OCI-LY1 (cell line): ENCODE results near the gene ACSS1.

Experiments used
- H2AFZ ChIP-seq: fragments of 200-600 bp; sonication (generic), shearing (Covaris generic); 2 replicates; pipeline ENCODE4 v1.6.0; 2014; ENCODE audit warnings: antibody characterized with exemption, mild to moderate bottlenecking, low read length
- H3F3A ChIP-seq: fragments of 200-600 bp; sonication (generic), shearing (Covaris generic); 2 replicates; pipeline ENCODE4 v1.6.0; 2014; ENCODE audit warnings: mild to moderate bottlenecking, antibody characterized with exemption, low read length, moderate library complexity; ENCODE audit not compliant: insufficient read depth
- H3K27ac ChIP-seq: fragments of 200-600 bp; sonication (generic); 2 replicates; pipeline ENCODE4 v1.5.1; 2014; ENCODE audit warnings: low read length, mixed run types, mild to moderate bottlenecking, low read depth; ENCODE audit not compliant: poor library complexity, severe bottlenecking
- H3K27me3 ChIP-seq: fragments of 200-600 bp; sonication (generic); 2 replicates; pipeline ENCODE4 v1.6.0; 2014; ENCODE audit warnings: antibody characterized with exemption, mild to moderate bottlenecking, low read length, moderate library complexity; ENCODE audit not compliant: insufficient read depth
- H3K36me3 ChIP-seq: fragments of 200-600 bp; sonication (generic); 2 replicates; pipeline ENCODE4 v1.6.1; 2014; ENCODE audit warnings: mild to moderate bottlenecking, antibody characterized with exemption, low read length, moderate library complexity, mixed read lengths; ENCODE audit not compliant: insufficient read depth
- H3K4me1 ChIP-seq: fragments of 200-600 bp; sonication (generic); 2 replicates; pipeline ENCODE4 v1.5.1; 2014; ENCODE audit warnings: mild to moderate bottlenecking, low read length, moderate library complexity; ENCODE audit not compliant: insufficient read depth, severe bottlenecking
- H3K4me2 ChIP-seq: fragments of 200-600 bp; sonication (generic), shearing (Covaris generic); 2 replicates; pipeline ENCODE4 v1.6.1; 2014; ENCODE audit warnings: low read length
- H3K4me3 ChIP-seq: fragments of 200-600 bp; sonication (generic); 2 replicates; pipeline ENCODE4 v1.5.1; 2014; ENCODE audit warnings: low read length, low read depth, mild to moderate bottlenecking, mixed read lengths; ENCODE audit not compliant: poor library complexity, severe bottlenecking
- H3K79me2 ChIP-seq: fragments of 200-600 bp; shearing (Covaris generic); 2 replicates; pipeline ENCODE4 v1.6.1; 2016; ENCODE audit warnings: mixed run types, low read length, mixed read lengths; ENCODE audit not compliant: insufficient read depth
- H3K9ac ChIP-seq: fragments of 200-600 bp; sonication (generic), shearing (Covaris generic); 2 replicates; pipeline ENCODE4 v1.6.1; 2014; ENCODE audit warnings: mild to moderate bottlenecking, low read length, mixed read lengths
- H3K9me2 ChIP-seq: fragments of 200-600 bp; sonication (generic), shearing (Covaris generic); 2 replicates; pipeline ENCODE4 v1.6.1; 2014; ENCODE audit warnings: low read depth, mild to moderate bottlenecking, low read length, mixed read lengths
- H3K9me3 ChIP-seq: fragments of 200-600 bp; shearing (Covaris generic); 2 replicates; pipeline ENCODE4 v1.6.1; 2014; ENCODE audit warnings: low read length, mixed read lengths
- H4K20me1 ChIP-seq: fragments of 200-600 bp; sonication (generic), shearing (Covaris generic); 2 replicates; pipeline ENCODE4 v1.6.0; 2016; ENCODE audit warnings: mild to moderate bottlenecking, low read length; ENCODE audit not compliant: insufficient read depth
- CTCF ChIP-seq: fragments of 200-600 bp; sonication (generic), shearing (Covaris generic); IDR thresholded peaks from 2 replicates; pipeline ENCODE4 v1.5.1; 2017; ENCODE audit warnings: mild to moderate bottlenecking, antibody characterized with exemption, low read length, moderate library complexity, mixed read lengths
- EZH2 ChIP-seq: fragments of 200-600 bp; sonication (generic), shearing (Covaris generic); IDR thresholded peaks from 2 replicates; pipeline ENCODE4 v1.8.0; 2017; ENCODE audit warnings: borderline replicate concordance, mixed run types, mild to moderate bottlenecking, antibody characterized with exemption, low read length, moderate library complexity, mixed read lengths

The ACSS1 gene

GRCh38 chr20:25000268-25000801, 57.6 kb downstream of the ACSS1 start:
- H3K79me2 ChIP-seq: no peaks in the 10 kb centered on the region
- no peaks in the 10 kb centered on the region for H3K4me1 ChIP-seq
- H4K20me1 ChIP-seq: no peaks in the 10 kb centered on the region
- H3K9me2 ChIP-seq: no peaks in the 10 kb centered on the region
- no peak overlapping the region for H3K4me2 ChIP-seq
- no peak overlapping the region for H2AFZ ChIP-seq
- no peaks in the 10 kb centered on the region for H3K9me3 ChIP-seq
- H3K27me3 ChIP-seq: no peaks in the 10 kb centered on the region
- H3K27ac ChIP-seq: no peak overlapping the region
- no peak overlapping the region for H3K4me3 ChIP-seq
- no peak overlapping the region for H3K9ac ChIP-seq
- TF ChIP-seq CTCF: no peak
- TF ChIP-seq EZH2: no peak
- H3F3A ChIP-seq: no peaks in the 10 kb centered on the region
- H3K36me3 ChIP-seq: no peaks in the 10 kb centered on the region

- H3K4me1 ChIP-seq: peaks cover 6% of the 10 kb centered on the region
- H3K4me3 ChIP-seq: no peak overlapping the region
- H3K9me2 ChIP-seq: no peaks in the 10 kb centered on the region
- H3K4me2 ChIP-seq: no peak overlapping the region
- H3K27me3 ChIP-seq: no peaks in the 10 kb centered on the region
- no peaks in the 10 kb centered on the region for H4K20me1 ChIP-seq
- no peaks in the 10 kb centered on the region for H3F3A ChIP-seq
- H3K27ac ChIP-seq: no peak overlapping the region
- H2AFZ ChIP-seq: no peak overlapping the region
- H3K79me2 ChIP-seq: no peaks in the 10 kb centered on the region
- no peaks in the 10 kb centered on the region for H3K9me3 ChIP-seq
- TF ChIP-seq EZH2 (no peak), CTCF (no peak)
- no peaks in the 10 kb centered on the region for H3K36me3 ChIP-seq
- no peak overlapping the region for H3K9ac ChIP-seq
These were observed 58.4 kb downstream of the ACSS1 start for GRCh38 chr20:24999568-24999967.

- Histone ChIP-seq H2AFZ (no peak overlapping the region), H3K4me2 (no peak overlapping the region), H3K27ac (no peak overlapping the region), H3K4me1 (peaks cover 10% of the 10 kb centered on the region), H3F3A (no peaks in the 10 kb centered on the region), H3K9me2 (no peaks in the 10 kb centered on the region), H3K27me3 (no peaks in the 10 kb centered on the region), H3K9ac (no peak overlapping the region), H3K4me3 (no peak overlapping the region), H3K79me2 (no peaks in the 10 kb centered on the region), H3K9me3 (no peaks in the 10 kb centered on the region), H3K36me3 (no peaks in the 10 kb centered on the region), H4K20me1 (no peaks in the 10 kb centered on the region)
- no peak for TF ChIP-seq CTCF
- no peak for TF ChIP-seq EZH2
These were observed 59.1 kb downstream of the ACSS1 start for GRCh38 chr20:24998631-24999445.
